PC-9 (cell line): ENCODE measurements around the gene DNM3. TPM values are rescaled to one million over a fixed set of nuclear protein-coding genes. Genes with fewer than 3 reads are reported as not detected.

Experiments used
- BruUV-seq: library from RNA; stranded (reverse); fragments of 400-500 nt; replicated peaks from 2 replicates; lab custom pipeline; 2021; lab: Mats Ljungman, UMichigan
- CTCF ChIA-PET: fragments of 300-600 bp; sonication (Branson Sonifier 250); formaldehyde crosslinking; loops from one replicate; lab custom pipeline; 2022; ENCODE audit warnings: antibody characterized with exemption; lab: Charles Lee
- POLR2A ChIA-PET: fragments of 300-600 bp; sonication (Branson Sonifier 250); formaldehyde crosslinking; loops from one replicate; lab custom pipeline; 2022; ENCODE audit warnings: antibody characterized with exemption; ENCODE audit not compliant: unreplicated experiment; lab: Charles Lee
- DNase-seq, 2 experiments: peaks; one replicate each; pipeline versions ENCODE4 v3.0.0 to v3.0.0-alpha.2; 2015 to 2022; ENCODE audit warnings: mixed read lengths in 1 of 2
- H2AFZ ChIP-seq: fragments of 200-600 bp; sonication (generic); 2 replicates; pipeline ENCODE4 v1.8.1; 2017; ENCODE audit warnings: antibody characterized with exemption
- H3F3A ChIP-seq: fragments of 200-600 bp; sonication (generic); 2 replicates; pipeline ENCODE4 v1.8.1; 2017; ENCODE audit warnings: antibody characterized with exemption, mild to moderate bottlenecking, low read depth; ENCODE audit not compliant: insufficient read depth
- H3K27ac ChIP-seq: fragments of 200-600 bp; sonication (generic); 2 replicates; pipeline ENCODE4 v1.6.1; 2016; ENCODE audit warnings: mixed run types
- H3K27me3 ChIP-seq: fragments of 200-600 bp; sonication (generic); 2 replicates; pipeline ENCODE4 v1.6.1; 2016; ENCODE audit warnings: low read depth, mixed run types; ENCODE audit not compliant: insufficient read depth
- H3K36me3 ChIP-seq: fragments of 200-600 bp; sonication (generic); 2 replicates; pipeline ENCODE4 v1.6.1; 2016; ENCODE audit warnings: low read depth, mixed run types
- H3K4me1 ChIP-seq: fragments of 200-600 bp; sonication (generic); replicated peaks from 2 replicates; pipeline ENCODE4 v1.6.1; 2016; ENCODE audit warnings: mixed run types; ENCODE audit not compliant: insufficient read depth
- H3K4me2 ChIP-seq: fragments of 200-600 bp; sonication (generic); 2 replicates; pipeline ENCODE4 v1.6.1; 2017; ENCODE audit warnings: mixed run types
- H3K4me3 ChIP-seq: fragments of 200-600 bp; sonication (generic); 2 replicates; pipeline ENCODE4 v1.6.1; 2016; ENCODE audit warnings: mixed run types
- H3K79me2 ChIP-seq: fragments of 200-600 bp; sonication (generic); 2 replicates; pipeline ENCODE4 v1.6.1; 2017; ENCODE audit warnings: low read depth, mixed run types
- H3K9me2 ChIP-seq: fragments of 200-600 bp; sonication (generic); 2 replicates; pipeline ENCODE4 v1.8.1; 2017; ENCODE audit warnings: mild to moderate bottlenecking; ENCODE audit not compliant: insufficient read depth
- H3K9me3 ChIP-seq: fragments of 200-600 bp; sonication (generic); 2 replicates; pipeline ENCODE4 v1.8.1; 2016; ENCODE audit warnings: low read depth; ENCODE audit not compliant: insufficient read depth
- H4K20me1 ChIP-seq: fragments of 200-600 bp; sonication (generic); 2 replicates; pipeline ENCODE4 v1.8.1; 2017; ENCODE audit not compliant: insufficient read depth
- EZH2 ChIP-seq: fragments of 200-600 bp; sonication (generic); IDR thresholded peaks from 2 replicates; pipeline ENCODE4 v1.8.0; 2017; ENCODE audit warnings: antibody characterized with exemption, low read depth
- intact Hi-C: fragments of 100-400 bp; cut with micrococcal nuclease; formaldehyde crosslinking; loops from one replicate; pipeline ENCODE4 v1.10.0; 2022; ENCODE audit not compliant: unreplicated experiment
- total RNA-seq: library from RNA; stranded (reverse); gene quantifications from 2 replicates; pipeline ENCODE4 v1.2.3, GENCODE V29; 2021
- TF ChIP-seq, protein P1 (sequence below): fragments of 200-600 bp; sonication (generic); conservative IDR thresholded peaks from 2 replicates; pipeline ENCODE4 v1.6.1; 2017; ENCODE audit warnings: mixed run types, antibody characterized with exemption, mild to moderate bottlenecking, moderate library complexity

Gene DNM3
- total RNA-seq, 1 experiment from 2014 or later, result 1.7 TPM

DNA sequence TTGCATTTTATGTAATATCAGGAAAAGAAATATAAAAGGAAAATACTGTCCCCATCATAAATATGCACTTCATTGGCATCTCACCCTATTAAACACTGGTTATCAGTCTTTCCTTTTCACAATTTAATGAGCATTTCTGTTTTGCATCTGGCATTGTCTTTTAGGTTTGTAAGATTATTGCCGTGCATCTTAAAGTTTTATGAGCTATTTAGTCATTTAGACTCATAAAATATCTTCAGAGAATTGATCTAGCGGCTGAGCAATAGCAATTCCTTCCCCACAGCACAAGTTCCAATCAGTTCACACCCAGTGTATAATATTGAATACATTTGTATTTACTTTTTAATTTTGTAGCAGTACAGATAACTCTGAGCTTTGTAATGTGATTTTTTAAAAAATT lies 466.8 kb downstream of the DNM3 start:
- TF ChIP-seq, protein P1, sequence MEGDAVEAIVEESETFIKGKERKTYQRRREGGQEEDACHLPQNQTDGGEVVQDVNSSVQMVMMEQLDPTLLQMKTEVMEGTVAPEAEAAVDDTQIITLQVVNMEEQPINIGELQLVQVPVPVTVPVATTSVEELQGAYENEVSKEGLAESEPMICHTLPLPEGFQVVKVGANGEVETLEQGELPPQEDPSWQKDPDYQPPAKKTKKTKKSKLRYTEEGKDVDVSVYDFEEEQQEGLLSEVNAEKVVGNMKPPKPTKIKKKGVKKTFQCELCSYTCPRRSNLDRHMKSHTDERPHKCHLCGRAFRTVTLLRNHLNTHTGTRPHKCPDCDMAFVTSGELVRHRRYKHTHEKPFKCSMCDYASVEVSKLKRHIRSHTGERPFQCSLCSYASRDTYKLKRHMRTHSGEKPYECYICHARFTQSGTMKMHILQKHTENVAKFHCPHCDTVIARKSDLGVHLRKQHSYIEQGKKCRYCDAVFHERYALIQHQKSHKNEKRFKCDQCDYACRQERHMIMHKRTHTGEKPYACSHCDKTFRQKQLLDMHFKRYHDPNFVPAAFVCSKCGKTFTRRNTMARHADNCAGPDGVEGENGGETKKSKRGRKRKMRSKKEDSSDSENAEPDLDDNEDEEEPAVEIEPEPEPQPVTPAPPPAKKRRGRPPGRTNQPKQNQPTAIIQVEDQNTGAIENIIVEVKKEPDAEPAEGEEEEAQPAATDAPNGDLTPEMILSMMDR, result no peak
- no peak for TF ChIP-seq EZH2
- H3K9me3 ChIP-seq, result no peaks in the 10 kb centered on the region
- POLR2A ChIA-PET, result no interaction called here
- H3K79me2 ChIP-seq, result no peaks in the 10 kb centered on the region
- H3K27me3 ChIP-seq, result no peaks in the 10 kb centered on the region
- H3K4me3 ChIP-seq, result no peak overlapping the region
- CTCF ChIA-PET, result no interaction called here
- no peaks in the 10 kb centered on the region for H3K4me1 ChIP-seq
- no peaks in the 10 kb centered on the region for H3K9me2 ChIP-seq
- no TSS peak for BruUV-seq
- H3K36me3 ChIP-seq, result no peaks in the 10 kb centered on the region
- no peak overlapping the region for H3K27ac ChIP-seq
- no peak for DNase-seq
- H4K20me1 ChIP-seq, result no peaks in the 10 kb centered on the region
- intact Hi-C loops, result no loop called here
- H3K4me2 ChIP-seq, result no peak overlapping the region
- H3F3A ChIP-seq, result no peaks in the 10 kb centered on the region
- H2AFZ ChIP-seq, result no peak overlapping the region

- Histone ChIP-seq H3K27me3 (no peaks in the 10 kb centered on the region), H3K79me2 (no peaks in the 10 kb centered on the region), H3K36me3 (no peaks in the 10 kb centered on the region), H3K4me2 (no peak overlapping the region), H2AFZ (no peak overlapping the region), H3K9me2 (no peaks in the 10 kb centered on the region), H3K9me3 (no peaks in the 10 kb centered on the region), H3F3A (no peaks in the 10 kb centered on the region), H3K4me3 (no peak overlapping the region), H3K27ac (no peak overlapping the region), H3K4me1 (no peaks in the 10 kb centered on the region), H4K20me1 (no peaks in the 10 kb centered on the region)
- no TSS peak for BruUV-seq
- POLR2A ChIA-PET, result no interaction called here
- no peak for TF ChIP-seq EZH2
- TF ChIP-seq, protein P1, result no peak
- no peak for DNase-seq
- intact Hi-C loops, result no loop called here
- CTCF ChIA-PET, result no interaction called here
Observed at GRCh38 chr1:172308577-172308976, 467.3 kb downstream of the DNM3 start.

GRCh38 chr1:172320733-172321132 lies 479.4 kb downstream of the DNM3 start:
- Histone ChIP-seq H3F3A (peaks cover 1% of the 10 kb centered on the region; the same call in 1 of the 2 replicates), H3K36me3 (no peaks in the 10 kb centered on the region), H3K79me2 (no peaks in the 10 kb centered on the region), H3K9me3 (no peaks in the 10 kb centered on the region), H2AFZ (no peak overlapping the region), H4K20me1 (no peaks in the 10 kb centered on the region), H3K9me2 (no peaks in the 10 kb centered on the region), H3K27ac (no peak overlapping the region), H3K4me3 (no peak overlapping the region), H3K4me1 (peaks cover 7% of the 10 kb centered on the region), H3K4me2 (no peak overlapping the region), H3K27me3 (no peaks in the 10 kb centered on the region)
- intact Hi-C loops, result no loop called here
- DNase-seq, result no peak
- ChIA-PET CTCF (no interaction called here), POLR2A (interaction anchor here (0.7 kb wide), 1 partner anchor 41 kb away, joined by 7 read pairs; no protein-coding TSS in a partner anchor)
- TF ChIP-seq EZH2, result no peak
- TF ChIP-seq, protein P1, result no peak
- no TSS peak for BruUV-seq
